ENCODE data around the gene PTPN4.

Gene PTPN4

DNA sequence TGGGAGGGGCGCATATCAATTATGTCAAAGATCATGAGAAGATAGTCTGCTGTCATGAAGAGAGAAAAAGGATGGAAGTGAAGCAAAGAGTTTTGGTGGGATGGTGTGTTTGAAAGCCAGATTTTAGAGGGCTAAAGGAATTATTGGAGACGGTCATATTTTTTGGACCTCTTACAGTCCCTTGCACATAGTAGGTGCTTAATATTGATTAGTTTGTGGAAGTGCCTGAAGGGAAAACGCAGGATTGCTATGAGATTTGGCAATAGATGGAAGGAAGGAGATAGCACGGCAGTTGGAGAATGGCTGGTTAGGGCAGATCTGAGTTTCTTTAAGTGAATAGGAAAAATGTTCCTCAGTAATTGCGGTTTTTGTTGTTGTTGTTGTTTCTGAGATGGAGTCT is 269.1 kb downstream of the PTPN4 start:
- no peak for DNase-seq

DNA sequence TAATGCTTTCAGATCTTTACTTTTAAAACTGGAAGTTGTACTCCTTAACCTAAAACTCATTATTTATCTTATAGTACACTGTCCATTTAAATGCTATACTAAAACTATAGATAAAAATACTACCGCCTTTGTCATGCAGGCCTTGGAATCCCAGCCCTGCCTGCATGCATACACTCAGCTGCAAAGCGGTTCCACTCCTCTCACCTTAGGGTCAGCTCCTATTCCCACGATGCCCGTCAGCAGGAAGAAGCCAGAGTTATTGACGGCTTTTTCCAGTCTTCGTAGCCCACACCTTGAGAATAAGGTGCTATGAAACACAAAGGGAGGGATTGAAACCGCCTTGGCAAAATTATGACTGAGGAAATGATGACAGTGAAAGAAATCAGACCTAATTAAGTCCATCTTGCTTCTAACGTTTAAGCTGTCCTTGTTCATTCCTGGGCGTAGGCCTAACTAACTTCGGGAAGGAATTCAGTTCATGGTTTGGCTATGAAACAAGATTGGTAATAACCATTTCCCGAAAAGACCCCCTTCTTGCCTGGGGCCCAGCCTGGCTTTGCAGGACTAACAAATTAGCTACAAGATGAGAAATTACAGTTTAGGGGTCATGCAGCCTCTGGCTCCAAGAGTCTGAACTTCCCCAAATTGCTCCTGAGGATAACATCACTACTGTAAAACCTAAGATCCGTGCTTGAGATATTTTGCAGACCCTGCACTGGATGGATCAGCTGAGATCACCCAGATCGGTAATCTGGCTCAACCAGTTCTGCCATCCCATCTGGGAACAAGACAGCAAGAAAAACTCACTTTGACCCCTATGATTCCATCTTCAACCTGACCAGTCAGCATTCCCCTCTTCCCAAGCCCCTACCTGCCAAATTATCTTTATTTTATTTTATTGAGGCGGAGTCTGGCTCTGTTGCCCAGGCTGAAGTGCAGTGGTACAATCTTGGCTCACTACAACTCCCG is 270.2 kb downstream of the PTPN4 start:
- DNase-seq: no peak

DNA sequence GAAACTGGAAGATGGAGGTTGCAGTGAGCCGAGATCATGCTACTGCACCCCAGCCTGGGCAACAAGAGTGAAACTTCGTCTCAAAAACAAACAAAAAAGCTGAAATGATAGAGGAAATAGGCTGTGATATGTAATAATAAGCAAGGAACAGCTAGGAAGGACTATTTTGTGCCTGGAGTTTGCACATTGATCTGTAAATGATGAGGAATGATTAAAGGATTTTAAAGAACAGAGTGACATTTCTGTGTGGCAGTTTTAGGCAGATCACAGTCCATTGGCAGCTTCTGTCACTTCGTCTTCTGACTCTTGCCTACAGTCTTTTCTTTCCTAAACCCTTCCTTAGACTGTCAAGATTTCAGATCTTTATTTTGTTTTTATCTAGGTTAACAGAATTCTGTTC is 272.6 kb downstream of the PTPN4 start:
- DNase-seq: no peak

All from cortex of kidney (tissue), 1 donor.